Right lobe of liver (tissue), 4 donors: ENCODE data around the gene IL34.

Experiments used
- POLR2A ChIP-seq: fragments of 450-650 bp; IDR thresholded peaks from one replicate; pipeline ENCODE4 v1.6.1; 2017; ENCODE audit warnings: antibody characterized with exemption, mild to moderate bottlenecking
- TF ChIP-seq, protein P1 (sequence below), 4 donors: fragments of 200-600 bp in 3 of 4; fragments of 450-650 bp in 1 of 4; IDR thresholded peaks; one replicate each; pipeline versions ENCODE4 v1.5.1 to v1.8.0; 2016 to 2022; ENCODE audit warnings: antibody characterized with exemption in 4 of 4, mild to moderate bottlenecking in 2 of 4
- donor health status: DM: no; HTN: no; CAD: no.
- donor health status: DM: no; HTN: no; CAD: no.
- donor health status: DM: no; HTN: yes; CAD: no.

- TF ChIP-seq, protein P1, sequence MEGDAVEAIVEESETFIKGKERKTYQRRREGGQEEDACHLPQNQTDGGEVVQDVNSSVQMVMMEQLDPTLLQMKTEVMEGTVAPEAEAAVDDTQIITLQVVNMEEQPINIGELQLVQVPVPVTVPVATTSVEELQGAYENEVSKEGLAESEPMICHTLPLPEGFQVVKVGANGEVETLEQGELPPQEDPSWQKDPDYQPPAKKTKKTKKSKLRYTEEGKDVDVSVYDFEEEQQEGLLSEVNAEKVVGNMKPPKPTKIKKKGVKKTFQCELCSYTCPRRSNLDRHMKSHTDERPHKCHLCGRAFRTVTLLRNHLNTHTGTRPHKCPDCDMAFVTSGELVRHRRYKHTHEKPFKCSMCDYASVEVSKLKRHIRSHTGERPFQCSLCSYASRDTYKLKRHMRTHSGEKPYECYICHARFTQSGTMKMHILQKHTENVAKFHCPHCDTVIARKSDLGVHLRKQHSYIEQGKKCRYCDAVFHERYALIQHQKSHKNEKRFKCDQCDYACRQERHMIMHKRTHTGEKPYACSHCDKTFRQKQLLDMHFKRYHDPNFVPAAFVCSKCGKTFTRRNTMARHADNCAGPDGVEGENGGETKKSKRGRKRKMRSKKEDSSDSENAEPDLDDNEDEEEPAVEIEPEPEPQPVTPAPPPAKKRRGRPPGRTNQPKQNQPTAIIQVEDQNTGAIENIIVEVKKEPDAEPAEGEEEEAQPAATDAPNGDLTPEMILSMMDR (IDR thresholded peaks at IDR 0.05), result no peak
- no peak for TF ChIP-seq POLR2A
These were observed 18.7 kb upstream of the IL34 start for GRCh38 chr16:70627696-70628095.
